ENCODE data around the gene OPCML. TPM values are rescaled to one million over a fixed set of nuclear protein-coding genes. Genes with fewer than 3 reads are reported as not detected.

The OPCML gene
- total RNA-seq, 1 experiment from 2014 or later = not detected

- ChIA-PET POLR2A (no interaction called here), CTCF (no interaction called here)
- DNase-seq (ENCODE audit: low read depth, low spot score) (no peak), ATAC-seq (no peak)
- Histone ChIP-seq H3K4me3 (ENCODE audit: low read depth in 2 of 2, low read length in 2 of 2) (no peak overlapping the region), H3K27me3 (ENCODE audit: control insufficient read depth, insufficient read depth, low read length) (peaks cover 5% of the 10 kb centered on the region), H3K27ac (ENCODE audit: low read length) (no peak overlapping the region), H3K4me1 (ENCODE audit: control insufficient read depth, insufficient read depth, low read length) (no peaks in the 10 kb centered on the region), H3K9me3 (ENCODE audit: control insufficient read depth, insufficient read depth, low read depth, low read length) (no peaks in the 10 kb centered on the region), H3K36me3 (ENCODE audit: control insufficient read depth, insufficient read depth, low read length) (no peaks in the 10 kb centered on the region)
- TF ChIP-seq SIN3A (IDR thresholded peaks at IDR 0.05; ENCODE audit: borderline replicate concordance, insufficient read depth, low read depth, low read length) (no peak), CTCF (IDR thresholded peaks at IDR 0.05) (no peak), POLR2AphosphoS5 (IDR thresholded peaks at IDR 0.05; ENCODE audit: low read depth, low read length) (no peak), REST (IDR thresholded peaks at IDR 0.05; ENCODE audit: insufficient read depth in 1 of 2, low read depth in 2 of 2, low read length in 1 of 2) (no peak), TCF7L2 (IDR thresholded peaks at IDR 0.05; ENCODE audit: low read depth, low read length) (no peak)
- in situ Hi-C loops (cut with HindIII; ENCODE audit: low pct_unique_long_range_greater_than_20kb, low sequenced_read_pairs) (no loop called here), intact Hi-C loops (cut with micrococcal nuclease; ENCODE audit: unreplicated experiment) (no loop called here)
- BruUV-seq (replicated peaks) = no TSS peak
Observed at GRCh38 chr11:133506551-133507094, 25.7 kb downstream of the OPCML start.

GRCh38 chr11:133506023-133506422 lies 26.3 kb downstream of the OPCML start:
- Histone ChIP-seq H3K9me3 (ENCODE audit: control insufficient read depth, insufficient read depth, low read depth, low read length) (no peaks in the 10 kb centered on the region), H3K4me1 (ENCODE audit: control insufficient read depth, insufficient read depth, low read length) (no peaks in the 10 kb centered on the region), H3K36me3 (ENCODE audit: control insufficient read depth, insufficient read depth, low read length) (no peaks in the 10 kb centered on the region), H3K4me3 (ENCODE audit: low read depth in 2 of 2, low read length in 2 of 2) (no peak overlapping the region), H3K27me3 (ENCODE audit: control insufficient read depth, insufficient read depth, low read length) (peaks cover 5% of the 10 kb centered on the region), H3K27ac (ENCODE audit: low read length) (no peak overlapping the region)
- no peak for ATAC-seq
- TF ChIP-seq CTCF (IDR thresholded peaks at IDR 0.05) (no peak), REST (IDR thresholded peaks at IDR 0.05; ENCODE audit: insufficient read depth in 1 of 2, low read depth in 2 of 2, low read length in 1 of 2) (no peak), SIN3A (IDR thresholded peaks at IDR 0.05; ENCODE audit: borderline replicate concordance, insufficient read depth, low read depth, low read length) (no peak), TCF7L2 (IDR thresholded peaks at IDR 0.05; ENCODE audit: low read depth, low read length) (no peak), POLR2AphosphoS5 (IDR thresholded peaks at IDR 0.05; ENCODE audit: low read depth, low read length) (no peak)
- in situ Hi-C loops (cut with HindIII; ENCODE audit: low pct_unique_long_range_greater_than_20kb, low sequenced_read_pairs) = no loop called here
- intact Hi-C loops (cut with micrococcal nuclease; ENCODE audit: unreplicated experiment) = no loop called here
- no TSS peak for BruUV-seq (replicated peaks)
- ChIA-PET CTCF (no interaction called here), POLR2A (no interaction called here)
- no peak for DNase-seq (ENCODE audit: low read depth, low spot score)
